ENCODE results near the gene SEMA5A.

Gene SEMA5A

GRCh38 chr5:9202636-9203035 is 343.2 kb downstream of the SEMA5A start:
- no peak for DNase-seq (ENCODE audit: low spot score)

- no peak for DNase-seq (ENCODE audit: low spot score)
Observed at GRCh38 chr5:9201761-9202160, 344.1 kb downstream of the SEMA5A start.

DNA sequence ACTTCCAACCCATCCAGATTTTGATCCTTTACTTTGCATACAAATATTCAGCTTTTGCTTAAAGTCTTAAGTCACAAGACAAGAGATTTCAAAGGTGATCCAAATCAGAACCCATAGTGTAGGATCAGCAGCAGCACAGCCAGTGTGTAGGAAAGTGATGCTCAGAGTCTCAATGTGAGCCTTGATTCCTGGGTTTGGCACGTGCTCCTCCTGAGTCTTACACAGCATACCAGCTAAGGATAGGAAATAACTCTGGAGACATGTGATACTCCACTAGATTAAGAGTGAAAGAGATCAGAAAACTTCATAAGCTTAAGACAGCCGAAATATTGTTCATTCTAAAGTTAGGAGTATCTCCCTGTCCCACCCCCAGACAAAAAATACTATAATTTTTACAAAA is 344.9 kb downstream of the SEMA5A start:
- no peak for DNase-seq (ENCODE audit: low spot score)

DNA sequence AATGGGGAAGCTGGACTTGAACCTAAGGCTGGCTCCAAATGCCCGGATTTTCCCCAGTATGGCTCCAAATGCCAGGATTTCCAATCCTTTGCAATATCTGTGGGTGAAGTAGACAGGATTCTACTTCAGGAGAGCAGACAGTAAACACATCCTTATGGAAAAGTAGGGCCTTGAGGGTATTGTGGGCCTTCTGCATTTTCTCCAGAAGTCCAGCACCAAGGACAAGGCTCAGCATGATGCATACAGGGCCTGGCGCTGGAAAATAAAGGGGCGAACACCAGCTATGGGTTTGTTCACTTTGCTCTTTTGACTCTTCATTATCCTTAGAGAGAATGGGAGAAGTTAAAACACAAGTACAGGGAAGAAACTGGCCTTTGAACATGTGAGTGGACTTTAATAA is 347.5 kb downstream of the SEMA5A start:
- DNase-seq (ENCODE audit: low spot score): no peak

- DNase-seq (ENCODE audit: low spot score): no peak
Observed at GRCh38 chr5:9197881-9198260, 348.0 kb downstream of the SEMA5A start.

- DNase-seq (ENCODE audit: low spot score): peak; percentile 34
Observed at GRCh38 chr5:9196403-9197227, 349.3 kb downstream of the SEMA5A start.

DNA sequence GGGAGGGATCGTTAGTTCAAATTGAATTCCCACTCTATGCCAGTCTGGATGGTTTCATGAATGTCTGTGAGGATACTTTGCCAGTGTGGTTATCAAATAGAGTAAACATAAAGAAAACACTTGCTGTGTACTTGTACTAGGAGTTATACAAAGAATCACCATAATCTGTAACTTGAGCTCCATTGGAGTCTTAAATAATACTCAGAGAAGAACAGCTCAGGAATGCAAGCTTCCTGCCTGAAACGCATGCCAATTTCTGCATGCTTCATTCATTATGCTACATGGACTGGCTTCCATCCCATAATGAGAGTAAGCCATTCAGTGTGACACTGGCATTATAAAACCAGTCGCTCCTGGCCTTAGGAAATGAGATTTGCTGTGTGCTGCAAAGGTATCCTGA is 351.4 kb downstream of the SEMA5A start:
- peak; percentile 45 for DNase-seq (ENCODE audit: low spot score)

- DNase-seq (ENCODE audit: low spot score): peak; percentile 96
Observed at GRCh38 chr5:9192266-9192665, 353.6 kb downstream of the SEMA5A start.

GRCh38 chr5:9189681-9190080 is 356.2 kb downstream of the SEMA5A start:
- DNase-seq (ENCODE audit: low spot score): no peak

GRCh38 chr5:9188956-9189355 is 356.9 kb downstream of the SEMA5A start:
- DNase-seq (ENCODE audit: low spot score): no peak

GRCh38 chr5:9188131-9188530 is 357.7 kb downstream of the SEMA5A start:
- no peak for DNase-seq (ENCODE audit: low spot score)

GRCh38 chr5:9187614-9188013 is 358.3 kb downstream of the SEMA5A start:
- DNase-seq (ENCODE audit: low spot score): no peak

GRCh38 chr5:9186069-9186468 is 359.8 kb downstream of the SEMA5A start:
- DNase-seq (ENCODE audit: low spot score): no peak

- DNase-seq (ENCODE audit: low spot score): no peak
Observed at GRCh38 chr5:9183992-9184391, 361.9 kb downstream of the SEMA5A start.

- DNase-seq (ENCODE audit: low spot score): no peak
Observed at GRCh38 chr5:9182899-9183695, 362.8 kb downstream of the SEMA5A start.

DNA sequence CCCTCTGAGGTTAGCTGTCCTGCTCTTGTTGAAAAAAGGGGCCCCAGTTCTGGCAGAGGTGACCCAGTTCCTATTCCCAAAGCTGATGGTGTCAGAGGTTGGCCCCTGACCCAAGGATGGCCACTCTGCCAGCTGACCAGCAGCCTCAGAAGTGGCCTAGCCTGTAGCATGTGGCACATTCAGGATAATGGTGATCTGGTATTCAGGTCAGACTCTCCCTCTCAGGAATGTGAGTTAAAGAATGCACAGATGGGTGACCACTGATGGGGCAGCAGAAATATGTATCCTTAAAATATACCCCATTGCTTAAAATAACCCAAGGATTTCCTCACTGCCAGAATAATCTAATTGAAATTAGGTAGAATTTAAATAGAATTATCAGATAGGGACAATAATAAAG is 369.2 kb downstream of the SEMA5A start:
- DNase-seq (ENCODE audit: low spot score): no peak

- no peak for DNase-seq (ENCODE audit: low spot score)
Observed at GRCh38 chr5:9174446-9174845, 371.4 kb downstream of the SEMA5A start.

GRCh38 chr5:9173281-9174048 is 372.4 kb downstream of the SEMA5A start:
- no peak for DNase-seq (ENCODE audit: low spot score)

- no peak for DNase-seq (ENCODE audit: low spot score)
Observed at GRCh38 chr5:9170026-9170425, 375.8 kb downstream of the SEMA5A start.

DNA sequence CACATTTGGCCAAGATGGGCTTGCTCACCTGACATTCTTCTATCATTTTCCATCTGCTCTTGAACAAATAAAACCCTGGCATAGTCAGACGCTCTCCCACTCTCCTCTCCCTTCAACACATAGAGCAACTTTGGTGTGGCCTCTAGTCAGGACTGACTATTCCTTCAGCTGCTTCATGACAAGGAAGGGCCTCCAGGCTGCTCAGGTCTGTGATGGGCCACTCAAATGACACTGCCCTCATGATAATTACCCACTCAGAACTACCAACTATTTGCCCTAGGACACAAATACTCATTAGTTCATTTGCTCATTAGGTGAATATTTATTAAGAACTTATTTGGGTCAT is 376.3 kb downstream of the SEMA5A start:
- DNase-seq (ENCODE audit: low spot score): no peak

DNA sequence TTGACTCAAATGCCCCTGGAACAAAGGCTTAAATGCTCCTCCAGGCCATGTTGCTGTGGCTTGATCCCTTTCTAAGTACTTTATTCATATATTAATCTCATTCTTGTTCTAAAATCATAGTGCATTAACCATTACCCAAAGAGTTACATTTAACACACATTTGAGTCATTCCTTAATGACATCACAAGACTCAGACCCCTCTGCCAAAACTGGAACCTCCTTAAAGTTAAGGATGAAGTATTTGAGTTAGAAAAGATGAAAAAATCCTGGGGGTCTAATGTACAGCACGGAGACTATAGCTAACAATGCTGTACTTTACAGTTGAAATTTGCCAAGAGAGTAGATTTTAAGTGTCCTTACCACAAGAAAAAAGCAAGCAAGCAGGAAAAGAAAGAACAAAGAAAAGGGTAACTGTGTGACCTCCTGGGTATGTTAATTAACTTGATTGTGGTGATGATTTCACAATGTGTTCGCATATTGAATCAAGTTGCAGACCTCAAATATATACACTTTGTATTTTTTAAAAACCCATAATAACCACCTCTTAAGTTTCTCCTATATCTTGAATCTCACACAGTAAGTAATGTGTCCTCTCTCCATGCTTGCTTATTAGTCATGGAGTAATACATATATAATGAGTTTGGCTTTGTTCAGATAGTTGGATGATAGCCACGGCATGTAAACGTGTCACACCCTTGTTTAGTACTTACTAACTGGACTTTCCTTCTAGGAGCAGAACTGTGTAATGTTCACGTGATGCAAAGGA is 376.9 kb downstream of the SEMA5A start:
- DNase-seq (ENCODE audit: low spot score): no peak
